IMR-90 (cell line): Measurements from ENCODE around the gene KCNK15. TPM values are rescaled to one million over a fixed set of nuclear protein-coding genes. Genes with fewer than 3 reads are reported as not detected.

Experiments
- ATAC-seq: fragments of 200-7000 bp; cut with Tn5 transposase; 2 replicates; pipeline ENCODE4 v1.9.1; 2020; ENCODE audit warnings: low read depth, mild to moderate bottlenecking, moderate library complexity
- BruUV-seq: library from RNA; stranded (reverse); fragments of 400-500 nt; replicated peaks from 2 replicates; lab custom pipeline; 2021; lab: Mats Ljungman, UMichigan
- CTCF ChIA-PET: fragments of 300-600 bp; formaldehyde crosslinking; extraction: SDS; loops from one replicate; lab custom pipeline; 2021; ENCODE audit warnings: antibody characterized with exemption; lab: Yijun Ruan, JAX
- POLR2A ChIA-PET: fragments of 300-600 bp; sonication (Branson Sonifier 250); formaldehyde crosslinking; loops from one replicate; lab custom pipeline; 2022; ENCODE audit warnings: antibody characterized with exemption; ENCODE audit not compliant: unreplicated experiment; lab: Charles Lee
- DNase-seq: peaks from one replicate; pipeline ENCODE4 v3.0.0; 2013
- H2AFZ ChIP-seq: replicated peaks from 2 replicates; pipeline ENCODE3; 2013; ENCODE audit warnings: low read length, mild to moderate bottlenecking; ENCODE audit not compliant: poor library complexity
- H2AK5ac ChIP-seq: 2 replicates; pipeline ENCODE4 v1.6.1; 2013; ENCODE audit warnings: low read depth, low read length, inconsistent platforms
- H2AK9ac ChIP-seq: replicated peaks from 2 replicates; pipeline ENCODE3; 2013; ENCODE audit warnings: mild to moderate bottlenecking, low read depth, low read length, moderate library complexity; ENCODE audit not compliant: poor library complexity
- H2BK120ac ChIP-seq: 2 replicates; pipeline ENCODE4 v1.6.1; 2013; ENCODE audit warnings: low read depth, low read length, inconsistent platforms
- H2BK15ac ChIP-seq: 3 replicates; pipeline ENCODE4 v1.6.1; 2013; ENCODE audit warnings: low read depth, low read length, inconsistent platforms
- H2BK20ac ChIP-seq: 2 replicates; pipeline ENCODE4 v1.6.1; 2013; ENCODE audit warnings: low read depth, mild to moderate bottlenecking, inconsistent platforms, low read length, moderate library complexity
- H2BK5ac ChIP-seq: 2 replicates; pipeline ENCODE4 v1.6.1; 2013; ENCODE audit warnings: mild to moderate bottlenecking, low read depth, low read length, inconsistent platforms; ENCODE audit not compliant: poor library complexity, severe bottlenecking
- H3K14ac ChIP-seq: replicated peaks from 2 replicates; pipeline ENCODE4 v1.6.1; 2013; ENCODE audit warnings: low read depth, low read length, inconsistent platforms
- H3K18ac ChIP-seq: 2 replicates; pipeline ENCODE4 v1.6.1; 2013; ENCODE audit warnings: low read depth, low read length, control low read depth
- H3K23ac ChIP-seq: 2 replicates; pipeline ENCODE4 v1.6.1; 2013; ENCODE audit warnings: low read depth, low read length, inconsistent platforms
- H3K27ac ChIP-seq: 2 replicates; pipeline ENCODE4 v1.5.1; 2013; ENCODE audit warnings: mild to moderate bottlenecking, control low read depth, low read length; ENCODE audit not compliant: insufficient read depth
- H3K27me3 ChIP-seq: 2 replicates; pipeline ENCODE4 v1.6.1; 2013; ENCODE audit warnings: low read length; ENCODE audit not compliant: control insufficient read depth, insufficient read depth
- H3K36me3 ChIP-seq: 2 replicates; pipeline ENCODE4 v1.6.1; 2013; ENCODE audit warnings: low read length, mixed read lengths; ENCODE audit not compliant: control insufficient read depth, insufficient read depth
- H3K4ac ChIP-seq: 2 replicates; pipeline ENCODE4 v1.6.1; 2013; ENCODE audit warnings: low read depth, low read length, inconsistent platforms
- H3K4me1 ChIP-seq: 2 replicates; pipeline ENCODE4 v1.6.1; 2013; ENCODE audit warnings: low read length, mixed read lengths; ENCODE audit not compliant: control insufficient read depth, insufficient read depth
- H3K4me2 ChIP-seq: 2 replicates; pipeline ENCODE4 v1.6.1; 2013; ENCODE audit warnings: low read depth, mild to moderate bottlenecking, control low read depth, low read length, moderate library complexity
- H3K4me3 ChIP-seq: 2 replicates; pipeline ENCODE4 v1.5.1; 2013; ENCODE audit warnings: low read depth, mild to moderate bottlenecking, control low read depth, low read length, moderate library complexity; ENCODE audit not compliant: insufficient read depth
- H3K56ac ChIP-seq: 2 replicates; pipeline ENCODE4 v1.6.1; 2013; ENCODE audit warnings: low read length, inconsistent platforms; ENCODE audit not compliant: insufficient read depth; ENCODE audit errors: extremely low read depth
- H3K79me1 ChIP-seq, 2 experiments: 2 replicates each; pipeline ENCODE4 v1.6.1; 2013; ENCODE audit warnings: low read length in 2 of 2, inconsistent platforms in 1 of 2, low read depth in 1 of 2
- H3K9ac ChIP-seq: 2 replicates; pipeline ENCODE4 v1.6.1; 2013; ENCODE audit warnings: low read depth, low read length, control low read depth
- H3K9me1 ChIP-seq: 2 replicates; pipeline ENCODE4 v1.6.1; 2013; ENCODE audit warnings: low read length, inconsistent platforms; ENCODE audit not compliant: insufficient read depth
- H3K9me3 ChIP-seq: 2 replicates; pipeline ENCODE4 v1.6.1; 2013; ENCODE audit warnings: low read length; ENCODE audit not compliant: control insufficient read depth, insufficient read depth
- H4K20me1 ChIP-seq: 2 replicates; pipeline ENCODE4 v1.6.1; 2013; ENCODE audit warnings: low read length, inconsistent platforms; ENCODE audit not compliant: insufficient read depth
- H4K5ac ChIP-seq: 2 replicates; pipeline ENCODE4 v1.6.1; 2013; ENCODE audit warnings: mild to moderate bottlenecking, low read depth, low read length, control low read depth
- H4K8ac ChIP-seq, 2 experiments: 2 replicates each; pipeline ENCODE4 v1.6.1; 2013; ENCODE audit warnings: low read depth in 2 of 2, low read length in 2 of 2, control low read depth in 1 of 2, inconsistent platforms in 1 of 2
- H4K91ac ChIP-seq: 2 replicates; pipeline ENCODE4 v1.6.1; 2013; ENCODE audit warnings: low read depth, low read length, inconsistent platforms; ENCODE audit not compliant: insufficient read depth
- BHLHE40 ChIP-seq: fragments of 150-350 bp; IDR thresholded peaks from 2 replicates; pipeline ENCODE4 v1.6.1; 2016; ENCODE audit warnings: mild to moderate bottlenecking, low read depth, low read length
- CEBPB ChIP-seq: IDR thresholded peaks from 2 replicates; pipeline ENCODE4 v1.6.1; 2012; ENCODE audit warnings: low read depth, low read length, improper control_type of control experiment
- CHD1 ChIP-seq: IDR thresholded peaks from 2 replicates; pipeline ENCODE4 v1.6.1; 2012; ENCODE audit warnings: low read depth, low read length, improper control_type of control experiment
- CTCF ChIP-seq: conservative IDR thresholded peaks from 2 replicates; pipeline ENCODE4 v1.5.1; 2012; ENCODE audit warnings: mild to moderate bottlenecking, low read depth, low read length, improper control_type of control experiment
- ELK1 ChIP-seq: fragments of 150-350 bp; IDR thresholded peaks from 2 replicates; pipeline ENCODE4 v1.6.1; 2016; ENCODE audit warnings: low read depth, mild to moderate bottlenecking, low read length, moderate library complexity, borderline replicate concordance
- FOS ChIP-seq: fragments of 150-350 bp; IDR thresholded peaks from 2 replicates; pipeline ENCODE4 v1.6.1; 2016; ENCODE audit warnings: low read depth, low read length
- MAFK ChIP-seq: IDR thresholded peaks from 2 replicates; pipeline ENCODE4 v1.6.1; 2012; ENCODE audit warnings: low read depth, low read length, improper control_type of control experiment
- MAZ ChIP-seq: IDR thresholded peaks from 2 replicates; pipeline ENCODE4 v1.6.1; 2012; ENCODE audit warnings: low read depth, mild to moderate bottlenecking, low read length, improper control_type of control experiment, moderate library complexity, borderline replicate concordance
- MXI1 ChIP-seq: IDR thresholded peaks from 2 replicates; pipeline ENCODE4 v1.6.1; 2012; ENCODE audit warnings: low read depth, mild to moderate bottlenecking, low read length, moderate library complexity, borderline replicate concordance
- NFE2L2 ChIP-seq: fragments of 150-350 bp; IDR thresholded peaks from 2 replicates; pipeline ENCODE4 v1.6.1; 2016; ENCODE audit warnings: low read depth, mild to moderate bottlenecking, low read length
- POLR2A ChIP-seq: IDR thresholded peaks from 2 replicates; pipeline ENCODE4 v1.6.1; 2012; ENCODE audit warnings: mild to moderate bottlenecking, low read depth, low read length
- RAD21 ChIP-seq: IDR thresholded peaks from 2 replicates; pipeline ENCODE4 v1.6.1; 2012; ENCODE audit warnings: low read length, improper control_type of control experiment
- RCOR1 ChIP-seq: IDR thresholded peaks from 2 replicates; pipeline ENCODE4 v1.6.1; 2012; ENCODE audit warnings: mild to moderate bottlenecking, low read length, improper control_type of control experiment; ENCODE audit not compliant: insufficient replicate concordance
- RFX5 ChIP-seq: IDR thresholded peaks from 2 replicates; pipeline ENCODE4 v1.8.0; 2012; ENCODE audit warnings: low read depth, mild to moderate bottlenecking, low read length, moderate library complexity
- SMC3 ChIP-seq: fragments of 150-350 bp; IDR thresholded peaks from 2 replicates; pipeline ENCODE4 v1.6.1; 2016; ENCODE audit warnings: low read depth, mild to moderate bottlenecking, antibody characterized with exemption, low read length, moderate library complexity
- USF2 ChIP-seq: fragments of 150-350 bp; IDR thresholded peaks from 2 replicates; pipeline ENCODE4 v1.6.1; 2017; ENCODE audit warnings: mild to moderate bottlenecking, antibody characterized with exemption, low read length, low read depth
- WGBS, 2 experiments: methylation state at CpG; one replicate each; pipeline versions ENCODE4 v1.1.5 to v1.1.7; 2013; ENCODE audit warnings: missing lambda C conversion rate in 2 of 2; ENCODE audit not compliant: insufficient read length in 1 of 2; ENCODE audit errors: extremely low coverage in 2 of 2; 5-methylcytosine and 5-hydroxymethylcytosine counted together
- dilution Hi-C: fragments of 300-500 bp; cut with HindIII; formaldehyde crosslinking; loops from one replicate; pipeline ENCODE4 v1.14.3; 2018; ENCODE audit warnings: low sequenced_read_pairs; ENCODE audit not compliant: unreplicated experiment
- in situ Hi-C: fragments of 300-500 bp; cut with MboI; formaldehyde crosslinking; loops from 3 replicates; pipeline ENCODE4 v1.14.3; 2019; ENCODE audit warnings: low sequenced_read_pairs, inconsistent platforms, mixed read lengths
- intact Hi-C: fragments of 100-400 bp; cut with micrococcal nuclease; formaldehyde crosslinking; loops from 2 replicates; pipeline ENCODE4 v1.10.0; 2022
- polyA plus RNA-seq, 3 experiments: library from polyadenylated mRNA; depleted of rRNA; stranded (reverse); fragments of >200 nt; gene quantifications; 2 replicates each; pipeline ENCODE4 v1.2.3, GENCODE V29; 2012; ENCODE audit warnings: low replicate concordance in 1 of 3
- total RNA-seq: library from RNA; depleted of rRNA; stranded (reverse); fragments of >200 nt; gene quantifications from 2 replicates; pipeline ENCODE4 v1.2.3, GENCODE V29; 2012

KCNK15 gene
- total and polyA plus RNA-seq, 2 of the 4 experiments (the other 2 are of a cell fraction), result not detected

GRCh38 chr20:44700306-44700705 lies 45.4 kb upstream of the KCNK15 start:
- peaks cover 6% of the 10 kb centered on the region; the same call in 1 of the 2 replicates for H3K9me3 ChIP-seq
- no peak overlapping the region for H3K4me3 ChIP-seq
- no peak overlapping the region; the same call in 1 of the 2 replicates for H3K18ac ChIP-seq
- in situ Hi-C loops (no loop called here), intact Hi-C loops (no loop called here), dilution Hi-C loops (no loop called here)
- TF ChIP-seq NFE2L2 (no peak), RFX5 (no peak), MAFK (no peak), USF2 (no peak), MAZ (no peak), CTCF (no peak), FOS (no peak), RCOR1 (no peak), POLR2A (no peak), CEBPB (no peak), SMC3 (no peak), CHD1 (no peak), MXI1 (no peak), RAD21 (no peak), ELK1 (no peak), BHLHE40 (no peak)
- H4K91ac ChIP-seq, result peak overlapping the region; percentile 17; the same call in 1 of the 2 replicates
- H2BK20ac ChIP-seq, result no peak overlapping the region
- H3K14ac ChIP-seq, result no peak overlapping the region
- H3K36me3 ChIP-seq, result no peaks in the 10 kb centered on the region
- DNase-seq (no peak), ATAC-seq (no peak)
- no peak overlapping the region for H2BK15ac ChIP-seq
- no peak overlapping the region for H3K56ac ChIP-seq
- H4K5ac ChIP-seq, result no peak overlapping the region
- H3K9me1 ChIP-seq, result peaks cover 11% of the 10 kb centered on the region
- 85% methylated on average over 8 of the region's 11 CpGs; no CpG with 5 or more reads in 1 of the 2 experiments for WGBS, 2 experiments
- H3K9ac ChIP-seq, result no peak overlapping the region
- no peak overlapping the region for H3K4me2 ChIP-seq
- H4K20me1 ChIP-seq, result no peaks in the 10 kb centered on the region
- H2BK5ac ChIP-seq, result no peak overlapping the region
- H3K27ac ChIP-seq, result no peak overlapping the region
- no peak overlapping the region; the same call in 1 of the 2 replicates for H3K4ac ChIP-seq
- H3K27me3 ChIP-seq, result no peaks in the 10 kb centered on the region
- H2AK5ac ChIP-seq, result peak overlapping the region; percentile 35; the same call in 1 of the 2 replicates
- ChIA-PET CTCF (interaction anchor here (3.8 kb wide), 1 partner anchor 12 kb away, joined by 12 read pairs; no protein-coding TSS in a partner anchor), POLR2A (no interaction called here)
- no peak overlapping the region for H2AFZ ChIP-seq
- H3K23ac ChIP-seq, result no peak overlapping the region
- no peaks in the 10 kb centered on the region for H3K79me1 ChIP-seq
- no peak overlapping the region for H4K8ac ChIP-seq
- no peak overlapping the region for H2AK9ac ChIP-seq
- BruUV-seq, result no TSS peak
- H3K4me1 ChIP-seq, result peaks cover 45% of the 10 kb centered on the region
- no peak overlapping the region for H2BK120ac ChIP-seq
